Skeletal muscle tissue (tissue), 4 donors: ENCODE results near the gene RBM33. TPM values are rescaled to one million over a fixed set of nuclear protein-coding genes. Genes with fewer than 3 reads are reported as not detected.

ENCODE experiments used
- H3K27ac ChIP-seq: one replicate; pipeline ENCODE4 v1.7.0; 2013; ENCODE audit warnings: mild to moderate bottlenecking, low read depth, low read length, inconsistent platforms
- H3K27me3 ChIP-seq, 3 donors: one replicate each; pipeline ENCODE4 v1.7.0; 2013; ENCODE audit warnings: low read length in 3 of 3; ENCODE audit not compliant: control insufficient read depth in 3 of 3, insufficient read depth in 3 of 3
- H3K36me3 ChIP-seq, 3 donors: one replicate each; pipeline ENCODE4 v1.7.0; 2013; ENCODE audit warnings: low read length in 3 of 3; ENCODE audit not compliant: control insufficient read depth in 3 of 3, insufficient read depth in 3 of 3
- H3K4me1 ChIP-seq, 3 donors: one replicate each; pipeline ENCODE4 v1.7.0; 2013; ENCODE audit warnings: low read length in 3 of 3, mild to moderate bottlenecking in 3 of 3; ENCODE audit not compliant: control insufficient read depth in 3 of 3, insufficient read depth in 3 of 3
- H3K4me3 ChIP-seq, 3 donors: one replicate each; pipeline ENCODE4 v1.7.0; 2013; ENCODE audit warnings: low read length in 3 of 3
- H3K9ac ChIP-seq, 3 donors: one replicate each; pipeline ENCODE4 v1.7.0; 2013; ENCODE audit warnings: low read length in 3 of 3, mild to moderate bottlenecking in 3 of 3, moderate library complexity in 2 of 3, low read depth in 1 of 3
- H3K9me3 ChIP-seq, 3 donors: one replicate each; pipeline ENCODE4 v1.7.0; 2013; ENCODE audit warnings: low read length in 3 of 3; ENCODE audit not compliant: control insufficient read depth in 3 of 3
- total RNA-seq: library from RNA; depleted of rRNA; stranded (reverse); fragments of >200 nt; gene quantifications from one replicate; pipeline ENCODE4 v1.2.3, GENCODE V29; 2014
- donor health status: Osteomylitis.

RBM33 gene
- total RNA-seq, 1 donor from 2014 or later = 53.2 TPM

DNA sequence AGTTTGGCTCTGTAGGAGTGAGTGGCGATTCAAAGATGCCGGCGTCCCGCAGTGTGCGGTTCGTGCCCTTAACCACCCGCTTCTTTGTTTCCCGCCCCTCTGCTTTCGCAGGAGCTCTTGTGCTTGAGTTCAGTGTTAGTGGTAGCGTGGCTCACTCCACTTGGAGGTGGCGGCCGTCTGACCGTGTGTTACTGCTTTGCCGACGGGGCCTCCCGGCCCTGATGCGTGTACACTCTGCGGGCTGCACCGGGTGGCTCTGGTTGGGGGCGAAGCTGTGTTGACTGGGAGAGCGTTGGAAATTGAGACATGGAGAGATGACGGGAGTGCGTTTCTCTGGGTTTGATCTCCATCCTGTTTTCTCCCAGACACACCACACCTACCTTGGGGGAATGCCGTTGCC is 136.4 kb downstream of the RBM33 start:
- Histone ChIP-seq H3K27me3 (no peaks in the 10 kb centered on the region), H3K4me3 (no peak overlapping the region), H3K36me3 (peaks cover 22 to 52% (median 46%) of the 10 kb centered on the region in 3 donors), H3K4me1 (no peaks in the 10 kb centered on the region), H3K9ac (no peak overlapping the region), H3K9me3 (no peaks in the 10 kb centered on the region), H3K27ac (no peak overlapping the region)

DNA sequence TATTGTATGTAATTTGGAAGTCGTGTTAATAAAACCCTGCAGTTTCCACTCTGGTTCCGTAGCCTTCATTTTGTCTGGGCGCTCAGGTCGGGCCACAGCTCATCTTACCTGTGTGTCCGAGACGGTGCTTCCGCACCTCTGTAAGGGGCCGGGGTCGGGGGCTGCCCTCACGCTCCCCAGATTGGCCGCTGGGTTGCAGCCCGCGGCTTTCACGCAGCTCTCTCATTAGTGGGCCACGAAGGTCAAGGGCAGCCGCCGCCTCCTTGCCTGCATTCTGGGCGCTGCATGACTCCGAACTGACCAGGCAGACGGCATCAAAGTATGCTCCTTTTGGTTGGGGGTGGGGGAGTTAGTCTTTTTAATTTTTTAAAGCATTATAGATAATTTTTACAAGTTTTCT is 137.0 kb downstream of the RBM33 start:
- H3K4me3 ChIP-seq = no peak overlapping the region
- H3K27ac ChIP-seq = no peak overlapping the region
- H3K9me3 ChIP-seq = no peaks in the 10 kb centered on the region
- H3K36me3 ChIP-seq = peaks cover 20 to 47% (median 41%) of the 10 kb centered on the region in 3 donors
- H3K9ac ChIP-seq = no peak overlapping the region
- no peaks in the 10 kb centered on the region for H3K4me1 ChIP-seq
- H3K27me3 ChIP-seq = no peaks in the 10 kb centered on the region

DNA sequence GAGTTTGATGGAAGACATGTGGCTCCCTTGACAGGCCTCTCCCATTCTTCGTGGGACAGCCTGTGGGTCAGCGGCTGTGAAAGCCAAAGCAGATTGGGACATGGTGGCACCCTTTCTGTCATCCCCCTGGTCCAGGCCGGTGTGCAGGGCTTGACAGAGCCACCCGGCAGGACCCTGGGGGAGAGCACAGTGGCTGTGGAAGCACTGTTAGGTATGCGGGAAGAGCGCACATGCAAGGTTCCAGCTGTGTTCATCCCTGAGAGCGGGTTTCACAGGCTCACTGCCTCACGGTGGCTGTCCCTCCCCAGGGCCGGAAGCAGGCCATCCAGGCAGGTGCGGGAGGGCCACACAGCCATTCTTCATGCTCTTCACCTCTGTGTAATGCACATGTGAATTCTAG is 138.0 kb downstream of the RBM33 start:
- no peak overlapping the region for H3K27ac ChIP-seq
- no peak overlapping the region for H3K9ac ChIP-seq
- H3K4me1 ChIP-seq = no peaks in the 10 kb centered on the region
- H3K9me3 ChIP-seq = no peaks in the 10 kb centered on the region
- H3K27me3 ChIP-seq = peaks cover 0 to 7% (median 3%) of the 10 kb centered on the region in 3 donors
- no peak overlapping the region for H3K4me3 ChIP-seq
- H3K36me3 ChIP-seq = peaks cover 16 to 37% (median 31%) of the 10 kb centered on the region in 3 donors

DNA sequence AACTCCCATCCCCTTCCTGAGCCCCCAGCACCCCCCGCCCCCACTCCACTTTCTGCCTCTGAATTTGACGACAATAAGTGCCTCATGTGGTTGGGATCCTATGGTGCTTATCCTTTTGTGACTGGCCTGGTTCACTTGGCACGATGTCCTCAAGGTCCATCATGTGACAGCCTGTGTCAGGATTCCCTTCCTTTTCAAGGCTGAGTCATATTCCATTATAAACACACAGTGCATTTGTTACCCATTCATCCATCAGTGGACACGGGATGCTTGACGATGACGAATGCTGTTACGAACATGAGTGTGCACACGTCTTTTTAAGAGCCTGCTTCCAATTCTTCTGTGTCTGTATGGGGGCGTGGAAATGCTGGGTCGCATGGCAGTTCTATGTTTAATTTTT is 141.1 kb downstream of the RBM33 start:
- H3K9me3 ChIP-seq = no peaks in the 10 kb centered on the region
- H3K9ac ChIP-seq = no peak overlapping the region
- no peak overlapping the region for H3K4me3 ChIP-seq
- H3K27me3 ChIP-seq = peaks cover 7 to 15% (median 11%) of the 10 kb centered on the region in 3 donors
- H3K27ac ChIP-seq = no peak overlapping the region
- peaks cover 10 to 21% (median 16%) of the 10 kb centered on the region in 3 donors for H3K36me3 ChIP-seq
- no peaks in the 10 kb centered on the region for H3K4me1 ChIP-seq

DNA sequence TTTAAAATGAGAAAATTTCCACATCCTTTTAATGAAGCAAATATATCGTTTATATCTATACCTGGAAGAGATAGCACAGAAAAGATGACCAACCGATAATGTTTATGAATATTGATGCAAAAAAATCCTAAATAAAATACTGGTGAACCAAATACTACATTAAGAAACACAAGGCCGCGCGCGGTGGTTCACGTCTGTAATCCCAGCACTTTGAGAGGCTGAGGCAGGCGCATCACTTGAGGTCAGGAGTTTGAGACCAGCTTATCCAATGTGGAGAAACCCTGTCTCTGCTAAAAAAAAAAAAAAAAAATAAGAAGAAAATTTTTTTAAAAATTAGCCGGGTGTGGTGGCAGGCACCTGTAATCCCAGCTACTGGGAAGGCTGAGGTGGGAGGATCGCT is 142.0 kb downstream of the RBM33 start:
- Histone ChIP-seq H3K9me3 (no peaks in the 10 kb centered on the region), H3K36me3 (peaks cover 3 to 15% (median 11%) of the 10 kb centered on the region in 3 donors), H3K27me3 (peaks cover 7 to 15% (median 11%) of the 10 kb centered on the region in 3 donors), H3K9ac (no peak overlapping the region), H3K4me1 (no peaks in the 10 kb centered on the region), H3K27ac (no peak overlapping the region), H3K4me3 (no peak overlapping the region)

DNA sequence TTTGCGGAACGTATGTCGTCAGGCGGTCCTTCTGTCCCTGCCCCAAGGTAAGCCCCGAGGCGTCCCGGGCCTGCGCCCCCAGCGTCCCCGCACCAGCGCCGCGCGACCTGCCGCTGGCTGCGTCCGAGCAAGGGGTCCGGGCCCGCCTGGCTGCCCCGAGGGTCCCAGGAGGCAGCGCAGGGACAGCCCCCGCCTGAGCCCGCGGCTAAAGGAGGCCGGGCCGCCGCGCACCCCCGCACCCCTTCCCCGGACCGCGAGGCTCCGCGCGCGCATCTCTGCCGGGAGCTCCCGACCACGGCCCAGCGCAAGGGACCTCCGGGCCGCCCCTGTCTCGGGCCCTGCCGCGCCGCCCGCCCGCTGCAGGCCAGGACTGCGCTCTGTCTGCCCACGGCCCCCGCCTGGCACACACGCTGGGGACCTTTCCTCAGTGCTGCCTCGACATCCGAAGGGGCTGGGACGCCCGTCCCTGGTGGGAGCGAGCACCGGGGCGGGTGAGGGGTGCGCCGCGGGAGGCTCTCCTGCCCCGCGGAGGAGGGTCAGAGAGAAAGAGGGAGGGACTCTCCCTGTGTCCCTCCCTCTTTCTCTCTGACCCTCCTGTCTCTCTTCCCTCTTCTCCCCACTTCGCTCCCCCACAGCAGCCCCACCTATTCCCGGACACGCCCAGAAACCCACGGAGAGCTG is 142.8 kb downstream of the RBM33 start:
- Histone ChIP-seq H3K9ac (no peak overlapping the region), H3K27ac (no peak overlapping the region), H3K4me1 (no peaks in the 10 kb centered on the region), H3K4me3 (no peak overlapping the region), H3K27me3 (peaks cover 7 to 15% (median 11%) of the 10 kb centered on the region in 3 donors), H3K9me3 (no peaks in the 10 kb centered on the region), H3K36me3 (peaks cover 3 to 12% (median 5%) of the 10 kb centered on the region in 3 donors)

DNA sequence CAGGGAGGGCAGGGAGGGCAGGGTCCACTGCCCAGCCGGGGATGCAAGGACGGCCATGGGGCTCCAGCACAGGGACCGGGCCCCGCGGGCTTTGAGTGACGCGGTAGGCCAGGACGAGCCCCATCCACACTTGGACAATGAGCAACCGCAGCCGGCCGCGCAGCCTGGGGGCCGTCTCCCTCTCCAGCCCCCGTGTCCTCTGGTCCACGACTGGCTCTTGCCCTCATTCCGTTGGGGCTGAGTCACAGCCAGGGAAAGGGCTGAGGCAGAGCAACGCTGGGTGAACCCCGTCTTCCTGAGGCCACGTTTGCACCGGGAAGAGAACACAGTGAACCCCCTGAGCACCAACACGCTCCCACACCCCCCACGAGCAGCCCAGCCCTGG is 144.1 kb downstream of the RBM33 start:
- Histone ChIP-seq H3K4me1 (no peaks in the 10 kb centered on the region), H3K36me3 (peaks cover 0 to 5% (median 0%) of the 10 kb centered on the region in 3 donors), H3K27me3 (peaks cover 7 to 16% (median 11%) of the 10 kb centered on the region in 3 donors), H3K27ac (no peak overlapping the region), H3K9ac (no peak overlapping the region), H3K4me3 (no peak overlapping the region), H3K9me3 (no peaks in the 10 kb centered on the region)

DNA sequence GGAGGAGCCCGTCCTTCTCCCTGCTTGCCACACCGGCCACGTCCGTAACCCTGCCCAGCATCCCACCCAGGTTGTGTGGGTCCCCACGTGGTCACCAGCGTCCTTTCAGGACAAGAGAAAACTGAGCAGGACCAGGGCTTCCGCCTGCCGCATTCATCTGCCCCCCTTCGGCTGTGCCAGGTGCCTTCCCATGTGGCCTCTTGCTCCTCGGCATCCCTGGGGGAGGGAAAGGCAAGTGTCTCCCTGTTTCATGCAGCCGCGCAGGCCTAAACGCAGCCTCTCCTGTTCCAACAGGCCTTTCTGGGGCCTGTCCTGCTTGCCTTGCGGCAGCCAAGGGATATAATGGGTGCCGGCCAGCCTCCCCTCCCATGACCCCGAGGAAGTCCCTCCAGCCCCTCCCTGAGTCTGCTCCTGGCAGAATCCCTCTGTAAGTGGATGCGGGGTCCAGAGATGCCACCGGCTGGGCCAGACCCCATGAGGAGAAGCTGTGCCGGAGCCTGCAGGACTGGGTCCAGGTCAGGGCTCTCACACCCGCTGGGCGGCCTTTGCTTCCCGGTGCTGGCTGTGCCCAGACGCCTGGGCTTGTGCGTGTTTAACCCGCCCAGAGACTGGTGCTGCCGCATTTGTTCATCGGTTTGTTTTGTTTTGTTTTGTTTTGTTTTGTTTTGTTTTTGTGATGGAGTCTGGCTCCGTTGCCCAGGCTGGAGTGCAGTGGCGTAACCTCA is 144.7 kb downstream of the RBM33 start:
- Histone ChIP-seq H3K4me3 (no peak overlapping the region), H3K9ac (no peak overlapping the region), H3K4me1 (no peaks in the 10 kb centered on the region), H3K9me3 (no peaks in the 10 kb centered on the region), H3K27ac (no peak overlapping the region), H3K27me3 (peaks cover 7 to 20% (median 11%) of the 10 kb centered on the region in 3 donors), H3K36me3 (peaks cover 0 to 2% (median 0%) of the 10 kb centered on the region in 3 donors)

DNA sequence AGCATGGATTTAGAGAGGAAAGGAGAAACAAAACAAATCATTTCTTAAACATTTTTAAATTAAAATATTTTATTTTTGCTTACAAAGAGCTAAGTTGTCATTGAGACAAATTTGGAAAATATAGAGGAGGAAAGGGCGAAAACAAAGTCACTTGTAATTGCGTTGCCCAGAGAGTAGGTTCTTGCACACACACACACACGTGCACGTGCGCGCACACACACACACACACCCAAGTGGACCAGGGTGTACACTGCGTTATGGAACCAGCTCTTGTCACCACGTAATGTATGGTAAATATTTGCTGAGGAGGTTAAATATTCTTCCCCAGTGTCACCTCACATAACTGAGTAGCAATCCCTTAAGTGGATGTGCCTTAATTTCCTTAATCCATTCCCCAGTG is 146.2 kb downstream of the RBM33 start:
- Histone ChIP-seq H3K4me1 (no peaks in the 10 kb centered on the region), H3K9ac (no peak overlapping the region), H3K9me3 (no peaks in the 10 kb centered on the region), H3K27ac (no peak overlapping the region), H3K4me3 (no peak overlapping the region), H3K27me3 (peaks cover 12 to 25% (median 16%) of the 10 kb centered on the region in 3 donors), H3K36me3 (no peaks in the 10 kb centered on the region)

DNA sequence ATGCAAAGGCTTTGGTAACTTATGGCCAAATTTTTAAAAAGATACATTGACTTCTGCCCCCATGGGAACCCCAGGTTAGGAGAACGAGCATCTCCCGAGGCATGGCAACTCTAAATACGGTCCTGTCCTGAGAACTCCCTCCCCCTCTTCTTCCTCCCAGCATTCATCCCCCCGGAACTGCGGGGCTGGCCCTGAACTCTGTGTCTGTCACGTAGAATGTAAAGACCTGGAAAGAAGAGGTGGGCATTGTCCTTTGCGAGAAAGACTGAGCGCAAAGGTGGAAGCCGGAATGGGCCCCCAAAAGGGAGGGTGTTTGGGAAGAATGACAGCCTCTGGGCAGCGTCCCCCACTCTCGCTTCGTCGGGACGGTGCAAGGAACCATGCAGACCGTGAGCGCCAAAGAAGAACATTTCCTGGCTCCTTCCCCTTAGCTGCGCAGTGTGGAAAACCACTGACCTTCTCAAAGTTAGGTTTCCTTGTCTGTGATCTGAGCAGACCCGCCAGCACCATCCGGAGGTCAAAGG is 146.8 kb downstream of the RBM33 start:
- no peaks in the 10 kb centered on the region for H3K9me3 ChIP-seq
- H3K27me3 ChIP-seq = peaks cover 17 to 31% (median 22%) of the 10 kb centered on the region in 3 donors
- H3K27ac ChIP-seq = no peak overlapping the region
- H3K36me3 ChIP-seq = no peaks in the 10 kb centered on the region
- no peaks in the 10 kb centered on the region for H3K4me1 ChIP-seq
- no peak overlapping the region for H3K9ac ChIP-seq
- H3K4me3 ChIP-seq = no peak overlapping the region
